Measurements from ENCODE around the gene AUNIP. TPM values are rescaled to one million over a fixed set of nuclear protein-coding genes. Genes with fewer than 3 reads are reported as not detected.

AUNIP gene
- total RNA-seq, 1 donor from 2014 or later = 3.2 TPM

- peak; percentile 73 to 77 for DNase-seq (ENCODE audit: low read depth in 2 of 2)
Observed at GRCh38 chr1:25796811-25797458, 62.3 kb downstream of the AUNIP start.

GRCh38 chr1:25795946-25796810 is 63.1 kb downstream of the AUNIP start:
- no peak for DNase-seq (ENCODE audit: low read depth in 2 of 2)

DNA sequence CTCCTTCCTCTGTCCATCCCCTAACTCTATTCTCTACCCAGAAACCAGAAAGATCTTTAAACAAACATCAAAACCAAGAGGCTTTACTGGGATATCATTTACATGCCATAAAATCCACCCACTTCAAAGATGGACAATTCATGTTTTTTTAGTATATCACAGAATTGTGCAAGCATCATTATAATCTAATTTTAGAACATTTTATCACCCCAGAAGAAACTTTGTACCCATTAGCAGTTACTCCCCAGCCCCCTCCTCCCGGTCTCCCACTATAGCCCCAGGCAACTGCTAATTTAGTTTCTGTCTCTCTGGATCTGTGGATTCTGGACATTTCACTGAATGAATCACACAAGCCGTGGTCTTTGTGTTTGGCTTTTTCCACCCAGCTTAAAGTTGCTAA is 64.0 kb downstream of the AUNIP start:
- DNase-seq (ENCODE audit: low read depth in 2 of 2) = no peak

DNA sequence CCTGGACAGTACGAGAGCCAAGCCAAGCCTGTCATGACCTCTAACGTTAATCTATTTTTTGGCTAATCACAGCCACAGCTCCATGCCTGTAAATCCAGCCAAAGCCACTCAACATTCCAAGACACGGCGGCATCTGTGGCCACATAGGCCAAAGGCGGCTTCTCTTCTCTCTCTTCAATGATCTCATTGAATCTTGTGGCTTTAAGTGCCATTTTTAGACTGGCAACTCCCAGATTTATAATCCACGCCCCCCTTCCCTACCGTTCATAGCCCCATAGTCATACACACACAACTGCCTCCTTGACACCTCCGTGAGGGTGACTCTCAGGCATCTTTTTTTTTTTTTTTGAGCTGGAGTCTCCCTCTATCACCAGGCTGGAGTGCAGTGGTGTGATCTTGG is 64.9 kb downstream of the AUNIP start:
- DNase-seq (ENCODE audit: low read depth in 2 of 2) = no peak

DNA sequence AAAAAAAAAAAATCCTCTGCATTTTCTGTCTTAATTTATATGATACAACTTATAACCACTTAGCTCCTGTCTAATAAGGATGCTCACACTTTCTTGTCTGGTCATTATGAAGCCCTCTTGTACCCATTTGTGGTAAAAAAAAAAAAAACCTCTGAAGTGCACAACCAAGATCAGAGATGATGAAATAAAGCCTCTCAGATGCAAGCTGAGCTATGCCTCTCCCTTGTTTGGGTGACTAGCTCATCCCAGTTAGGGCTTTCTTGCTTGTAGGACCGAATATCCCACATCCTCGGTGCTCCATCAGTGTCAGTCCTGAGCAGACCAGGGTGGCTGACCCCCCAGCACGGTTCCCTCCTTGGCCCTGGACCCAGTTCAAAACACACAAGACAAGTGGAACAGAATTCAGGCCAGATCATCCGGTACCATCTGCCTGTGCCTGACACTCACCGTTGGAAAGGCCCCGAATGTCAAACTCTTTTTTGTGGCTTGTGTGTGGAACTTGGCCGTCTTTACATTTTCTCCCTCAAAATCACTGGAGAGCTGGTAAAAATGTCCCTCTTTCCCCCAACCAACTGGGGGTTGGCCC is 65.6 kb downstream of the AUNIP start:
- no peak for DNase-seq (ENCODE audit: low read depth in 2 of 2)

- no peak for DNase-seq (ENCODE audit: low read depth in 2 of 2)
Observed at GRCh38 chr1:25792115-25792514, 67.1 kb downstream of the AUNIP start.

DNA sequence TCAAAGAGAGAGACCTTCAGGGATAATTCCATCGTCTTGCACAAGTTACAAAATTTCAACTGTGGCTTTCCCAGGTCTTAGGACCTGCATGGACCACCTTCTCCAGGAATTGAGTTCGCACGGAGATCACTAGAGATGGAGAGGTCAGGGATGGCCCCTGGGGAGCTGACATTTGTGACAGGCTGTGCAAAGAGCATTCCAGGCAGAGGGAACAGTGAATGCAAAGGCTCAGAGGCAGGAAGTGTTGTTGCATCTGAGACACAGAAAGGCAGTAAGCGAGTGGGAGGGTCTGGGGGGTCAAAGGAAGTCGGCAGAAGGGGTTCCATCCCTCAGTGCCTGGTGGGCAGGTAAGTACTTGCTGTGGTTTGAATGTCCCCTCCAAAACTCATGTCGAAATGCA is 68.8 kb downstream of the AUNIP start:
- no peak for DNase-seq (ENCODE audit: low read depth in 2 of 2)

GRCh38 chr1:25787760-25788166 is 71.5 kb downstream of the AUNIP start:
- no peak for DNase-seq (ENCODE audit: low read depth in 2 of 2)

- DNase-seq (ENCODE audit: low read depth in 2 of 2) = no peak
Observed at GRCh38 chr1:25786887-25787759, 72.1 kb downstream of the AUNIP start.

DNA sequence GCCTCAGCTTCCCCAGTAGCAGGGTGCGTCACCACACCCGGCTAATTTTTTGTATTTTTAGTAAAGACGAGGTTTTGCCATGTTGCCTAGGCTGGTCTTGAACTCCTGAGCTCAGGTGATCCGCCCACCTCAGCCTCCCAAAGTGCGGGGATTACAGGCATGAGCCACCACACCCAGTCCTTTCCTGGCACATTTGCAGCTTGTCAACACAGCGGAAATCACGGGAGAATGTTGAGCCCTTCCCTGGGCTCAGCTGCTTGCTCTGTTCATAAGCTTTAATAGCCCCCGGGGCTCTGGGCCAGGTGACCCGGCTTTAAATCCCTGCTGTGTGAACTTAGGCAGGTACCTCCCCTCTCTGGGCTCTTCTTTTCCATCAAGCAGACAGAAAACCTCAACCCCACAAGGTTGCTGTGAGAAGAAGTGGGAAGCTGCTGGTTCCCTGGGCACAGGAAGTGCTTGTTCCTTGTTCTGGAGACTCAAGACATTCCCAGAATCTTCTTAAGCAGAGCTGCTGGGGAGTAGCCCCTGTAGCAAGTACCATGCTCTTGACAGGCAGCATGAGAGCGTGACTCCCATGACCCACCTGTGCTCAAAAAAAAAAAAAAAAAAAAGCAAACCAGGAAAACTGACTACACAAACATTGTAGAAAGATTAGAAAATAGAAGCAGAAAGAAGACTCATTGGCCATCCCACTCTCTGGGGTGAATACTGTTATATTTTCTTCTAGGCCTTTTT is 73.8 kb downstream of the AUNIP start:
- DNase-seq (ENCODE audit: low read depth in 2 of 2) = no peak

DNA sequence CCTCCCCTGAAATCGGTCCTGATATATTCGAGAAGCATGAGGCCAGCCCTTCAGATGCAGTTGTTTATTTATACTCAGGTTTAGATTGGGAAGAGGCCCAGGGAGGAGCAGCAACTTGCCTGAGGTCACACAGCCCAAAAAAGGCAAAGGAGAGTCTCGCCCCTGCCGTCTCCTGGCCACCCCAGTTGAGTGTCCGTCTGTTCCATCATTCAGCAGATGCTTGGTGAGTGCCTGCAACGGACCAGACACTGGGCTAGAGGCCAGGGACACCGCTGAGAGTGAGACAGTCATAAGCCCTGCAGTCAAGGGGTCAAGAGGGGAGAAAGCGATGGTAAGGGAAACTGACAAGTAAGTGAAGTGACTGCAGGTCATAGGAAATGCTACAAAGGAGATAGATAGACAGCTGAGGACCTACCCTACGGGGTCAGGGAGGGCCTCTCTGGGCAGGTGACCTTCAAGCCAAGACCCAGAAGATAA is 74.6 kb downstream of the AUNIP start:
- DNase-seq (ENCODE audit: low read depth in 2 of 2) = no peak

Other genes starting within 250 kb of the AUNIP start
- gene MAN1C1, start 242.7 kb downstream of the AUNIP start, total RNA-seq = 0.26 and 0.89 TPM in 2 replicates
- 23.0 and 45.6 TPM in 2 replicates for gene SELENON, start 59.3 kb downstream of the AUNIP start, total RNA-seq
- gene MTFR1L, start 39.5 kb downstream of the AUNIP start, total RNA-seq = 24.0 and 34.9 TPM in 2 replicates
- gene PAQR7, start 16.3 kb upstream of the AUNIP start, total RNA-seq = 8.5 and 16.9 TPM in 2 replicates
- 131 and 144 TPM in 2 replicates for gene STMN1, start 47.0 kb upstream of the AUNIP start, total RNA-seq
- gene PAFAH2, start 138.6 kb upstream of the AUNIP start, total RNA-seq = 12.1 and 17.3 TPM in 2 replicates
- gene EXTL1, start 162.3 kb upstream of the AUNIP start, total RNA-seq = not detected in 2 replicates
- 0.13 TPM in 1 of 2 replicates, not detected in the other for gene SLC30A2, start 186.7 kb upstream of the AUNIP start, total RNA-seq
- not detected in 2 replicates for gene TRIM63, start 208.2 kb upstream of the AUNIP start, total RNA-seq

Data from dermis microvascular lymphatic vessel endothelial cell (primary cell).